Measurements from ENCODE around the gene SLC25A38.

The SLC25A38 gene

GRCh38 chr3:39434574-39434973 is 51.4 kb downstream of the SLC25A38 start:
- no peak for DNase-seq (ENCODE audit: low read depth)

- DNase-seq (ENCODE audit: low read depth) = peak; percentile 47
Observed at GRCh38 chr3:39435006-39435748, 52.0 kb downstream of the SLC25A38 start.

GRCh38 chr3:39438880-39439279 is 55.7 kb downstream of the SLC25A38 start:
- no peak for DNase-seq (ENCODE audit: low read depth)

- DNase-seq (ENCODE audit: low read depth) = no peak
Observed at GRCh38 chr3:39440316-39440715, 57.1 kb downstream of the SLC25A38 start.

- no peak for DNase-seq (ENCODE audit: low read depth)
Observed at GRCh38 chr3:39443530-39443929, 60.4 kb downstream of the SLC25A38 start.

GRCh38 chr3:39445927-39446326 is 62.8 kb downstream of the SLC25A38 start:
- no peak for DNase-seq (ENCODE audit: low read depth)

GRCh38 chr3:39446444-39446843 is 63.3 kb downstream of the SLC25A38 start:
- peak; percentile 12 for DNase-seq (ENCODE audit: low read depth)

Data from amniotic epithelial cell (primary cell).